HG03378 (cell line): Measurements from ENCODE around the gene SF3B5.
"Not testable (repeated sequence)": the region's sequence is repeated elsewhere in the genome, so short reads cannot be mapped to it uniquely, and the experiment has no call there.

Source experiments
- ATAC-seq: cut with Tn5 transposase; IDR thresholded peaks from one replicate; pipeline ENCODE4 v1.9.1; 2021; ENCODE audit warnings: mild to moderate bottlenecking, moderate library complexity; ENCODE audit not compliant: unreplicated experiment

SF3B5 gene

DNA sequence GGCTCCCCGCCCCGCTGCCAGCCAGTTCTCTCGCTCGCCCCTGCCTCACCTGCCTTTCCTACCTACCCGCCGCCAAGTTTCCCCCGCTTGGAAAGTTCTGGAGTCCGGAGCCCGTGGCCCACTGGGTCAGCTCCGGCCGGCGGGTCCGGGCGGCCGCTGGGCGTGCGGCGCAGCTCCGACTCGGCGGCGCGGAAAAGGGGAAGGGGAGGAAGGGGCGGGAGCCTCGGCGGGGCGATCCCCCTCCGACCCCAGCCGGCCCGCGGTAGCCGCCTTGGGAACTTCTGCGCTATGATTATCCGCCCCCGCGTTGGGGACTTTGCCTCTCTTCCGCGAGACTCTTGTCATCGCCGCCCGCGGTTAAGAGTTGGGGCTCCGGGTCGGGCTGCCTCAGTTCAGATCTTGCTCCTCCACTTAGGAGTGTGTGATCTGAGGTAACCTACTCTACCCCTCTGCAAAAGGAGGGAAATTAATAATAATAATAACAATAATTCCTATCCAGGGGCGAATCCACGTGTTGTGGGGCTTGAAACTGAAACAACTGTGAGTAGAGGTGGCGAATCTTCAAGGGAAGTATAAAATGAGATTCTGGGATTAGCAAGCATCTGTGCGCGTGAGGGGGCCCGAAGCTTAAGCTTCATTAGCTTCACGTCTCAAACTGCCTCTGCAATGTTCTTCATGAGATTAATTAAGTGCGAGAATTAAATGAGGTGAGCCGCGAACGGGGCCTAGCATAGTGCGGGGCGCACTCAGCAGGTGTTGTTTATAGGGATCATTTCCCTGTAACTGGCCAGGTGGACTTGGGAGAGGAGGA is 30.8 kb downstream of the SF3B5 start:
- peak; percentile 18 for ATAC-seq

GRCh38 chr6:144063744-144064401 is 31.5 kb downstream of the SF3B5 start:
- ATAC-seq: peak; percentile 59

DNA sequence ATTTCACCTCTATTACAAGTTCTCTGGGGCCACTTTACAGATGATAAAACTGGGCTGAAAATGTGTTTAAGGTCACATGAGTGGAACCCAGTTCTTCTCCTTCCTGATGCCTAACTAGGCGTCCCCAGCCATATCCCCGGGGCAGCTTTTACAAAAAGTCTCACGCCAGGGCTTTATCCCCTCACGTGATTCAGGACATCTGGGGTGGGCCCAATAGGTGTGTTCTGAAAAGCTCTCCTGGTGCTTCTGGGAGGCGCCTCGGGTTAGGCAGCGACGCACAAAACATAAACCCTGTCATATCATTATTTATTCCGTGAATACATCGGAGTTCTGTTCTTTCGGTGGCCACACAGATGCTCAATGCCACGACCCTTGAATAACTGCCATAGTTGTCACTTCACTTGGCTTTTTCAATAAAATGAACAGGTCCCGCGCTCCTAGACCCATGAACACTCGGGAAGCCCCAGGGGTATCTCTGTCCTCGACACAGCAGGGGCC is 32.1 kb downstream of the SF3B5 start:
- peak; percentile 3 for ATAC-seq

GRCh38 chr6:144062786-144063185 is 32.6 kb downstream of the SF3B5 start:
- ATAC-seq: no peak

DNA sequence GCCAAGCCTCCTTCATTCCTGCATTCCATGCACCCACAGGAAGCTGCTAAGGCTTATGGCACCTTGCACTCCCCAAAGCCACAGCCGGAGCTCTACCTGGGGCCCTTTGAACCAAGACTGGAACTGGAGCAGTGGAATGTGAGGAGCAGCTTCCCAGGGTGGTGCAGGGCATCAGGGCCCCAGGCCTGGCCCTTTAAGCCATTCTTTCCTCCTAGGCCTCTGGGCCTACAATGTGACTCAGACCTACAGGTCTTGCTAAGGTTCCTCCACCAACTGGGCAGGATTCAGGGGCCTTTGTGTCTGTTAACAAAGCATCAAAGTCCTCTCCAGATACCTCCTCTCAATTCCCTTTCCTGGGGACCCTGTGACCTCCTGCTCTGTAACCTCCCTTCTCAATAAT is 36.2 kb downstream of the SF3B5 start:
- ATAC-seq: no peak

DNA sequence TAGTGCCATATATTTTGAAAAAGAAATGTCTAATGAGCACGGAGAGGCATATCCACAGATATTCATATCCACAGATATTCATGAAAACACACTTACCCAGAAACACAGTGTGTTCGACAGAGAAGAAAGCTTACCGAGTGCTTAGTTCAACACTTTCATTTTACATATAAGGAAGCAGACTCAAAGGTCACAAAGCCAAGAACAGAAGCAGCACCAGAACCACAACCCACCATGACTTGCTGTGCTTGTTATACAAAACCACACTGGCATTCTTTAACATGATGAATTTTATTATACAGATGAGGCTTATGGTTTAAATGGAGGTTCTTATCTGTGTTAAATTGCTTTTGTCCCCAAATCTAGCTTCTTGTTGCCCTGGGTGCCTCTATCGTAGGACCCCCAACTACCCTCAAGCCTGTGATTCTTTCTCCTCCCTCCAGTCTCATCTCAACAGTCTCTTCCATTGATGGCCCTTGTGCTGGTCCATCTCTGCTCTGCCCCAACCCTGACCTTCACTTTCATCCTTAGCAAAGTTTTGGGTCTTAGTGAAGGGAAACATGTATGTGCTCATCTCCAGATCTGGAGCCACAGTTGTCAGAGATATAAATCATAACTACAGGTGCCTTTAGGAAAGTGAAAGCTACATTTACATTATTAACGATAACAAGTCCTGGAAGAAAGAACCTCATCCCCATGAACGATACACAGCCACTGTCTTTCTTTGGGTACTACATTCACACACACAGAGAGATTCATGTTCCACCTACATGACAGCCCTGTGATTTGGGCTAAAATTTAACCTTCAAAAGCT is 40.0 kb downstream of the SF3B5 start:
- peak; percentile 85 for ATAC-seq

DNA sequence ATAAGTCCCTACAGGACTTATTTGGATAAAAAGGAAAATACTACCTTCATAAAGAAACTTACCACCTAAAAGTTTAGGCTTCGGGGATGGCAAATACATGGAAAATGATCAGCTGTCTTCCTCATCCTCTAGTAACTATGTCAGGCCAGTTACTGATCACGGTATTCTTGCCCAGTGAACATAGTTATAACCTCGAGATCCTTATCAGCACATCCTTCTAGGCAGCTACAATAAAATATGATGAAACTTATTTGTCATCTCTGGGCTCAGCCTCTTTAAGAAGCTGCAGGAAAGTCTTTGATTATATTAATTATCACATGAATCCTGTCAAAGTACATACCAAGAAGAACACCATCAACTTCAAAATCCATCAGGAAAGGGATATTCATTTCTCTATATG is 41.8 kb downstream of the SF3B5 start:
- ATAC-seq: no peak

DNA sequence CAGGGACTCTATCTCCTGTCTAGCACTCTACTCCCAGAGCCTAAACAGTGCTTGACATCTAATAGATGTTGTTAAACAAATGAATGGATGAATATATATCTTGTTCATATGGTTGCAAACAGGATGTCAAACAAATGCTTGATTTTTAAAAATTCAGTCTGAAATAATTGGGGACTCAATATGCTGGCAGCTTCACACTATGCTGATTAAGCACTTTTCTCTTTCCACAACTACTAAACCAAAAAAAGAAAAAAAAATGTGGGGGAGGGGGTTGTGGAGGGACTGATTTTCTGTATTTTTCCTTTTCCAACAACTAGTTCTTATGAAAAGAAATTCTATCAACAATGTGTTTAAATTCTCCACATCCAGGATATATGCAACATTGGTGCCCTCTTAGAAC is 42.9 kb downstream of the SF3B5 start:
- no peak for ATAC-seq

DNA sequence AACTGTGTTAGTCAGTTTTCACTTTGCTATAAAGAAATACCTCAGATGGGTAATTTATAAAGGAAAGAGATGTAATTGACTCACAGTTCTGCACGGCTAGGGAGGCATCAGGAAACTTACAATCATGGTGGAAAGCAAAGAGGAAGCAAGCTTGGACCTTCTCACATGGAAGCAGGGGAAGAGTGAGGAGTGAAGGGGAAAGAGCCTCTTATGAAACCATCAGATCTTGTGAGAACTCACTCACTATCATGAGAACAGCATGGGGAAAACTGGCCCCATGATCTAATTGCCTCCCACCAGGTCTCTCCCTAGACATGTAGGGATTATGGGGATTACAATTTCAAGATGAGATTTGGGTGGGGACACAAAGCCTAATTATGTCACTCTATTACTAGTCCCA is 46.0 kb downstream of the SF3B5 start:
- ATAC-seq: no peak

- ATAC-seq: no peak
Measured at GRCh38 chr6:144047688-144048087, 47.7 kb downstream of the SF3B5 start.

GRCh38 chr6:144046672-144047071 is 48.7 kb downstream of the SF3B5 start:
- not testable (repeated sequence) for ATAC-seq

DNA sequence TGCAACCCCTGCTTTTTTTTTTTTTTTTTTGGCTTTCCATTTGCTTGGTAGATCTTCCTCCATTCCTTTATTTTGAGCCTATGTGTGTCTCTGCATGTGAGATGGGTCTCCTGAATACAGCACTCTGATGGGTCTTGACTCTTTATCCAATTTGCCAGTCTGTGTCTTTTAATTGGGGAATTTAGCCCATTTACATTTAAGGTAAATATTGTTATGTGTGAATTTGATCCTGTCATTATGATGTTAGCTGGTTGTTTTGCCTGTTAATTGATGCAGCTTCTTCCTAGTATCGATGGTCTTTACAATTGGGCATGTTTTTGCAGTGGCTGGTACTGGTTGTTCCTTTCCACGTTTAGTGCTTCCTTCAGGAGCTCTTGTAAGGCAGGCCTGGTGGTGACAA is 50.4 kb downstream of the SF3B5 start:
- not testable (repeated sequence) for ATAC-seq
